Activated T-helper 1 cell treated with anti-CD3 and anti-CD28 coated beads, Interleukin-12 subunit alpha, Interleukin-12 subunit beta, Interleukin-2, Interleukin-4 antibody, amounts not matched to agents 30 ng/mL and 10 ng/mL and 1 ng/mL, durations not matched to agents 14 hours and 24 hours and 36 hours (primary cell): ENCODE data around the gene SREBF2. TPM values are rescaled to one million over a fixed set of nuclear protein-coding genes. Genes with fewer than 3 reads are reported as not detected.
"Not testable (repeated sequence)": the region's sequence is repeated elsewhere in the genome, so short reads cannot be mapped to it uniquely, and the experiment has no call there.

Source experiments
- DNase-seq: peaks from one replicate; pipeline ENCODE4 v3.0.0; 2021; ENCODE audit warnings: low spot score
- H3K27ac Mint-ChIP-seq: one replicate; pipeline ENCODE4 v1.8.0; 2021; ENCODE audit warnings: mild to moderate bottlenecking, mixed read lengths
- H3K27me3 Mint-ChIP-seq: one replicate; pipeline ENCODE4 v1.8.0; 2022; ENCODE audit warnings: mild to moderate bottlenecking, moderate library complexity, mixed read lengths; ENCODE audit not compliant: insufficient read depth
- H3K36me3 Mint-ChIP-seq: one replicate; pipeline ENCODE4 v1.8.0; 2021; ENCODE audit warnings: low read depth, mixed read lengths
- H3K4me1 Mint-ChIP-seq: one replicate; pipeline ENCODE4 v1.8.0; 2021; ENCODE audit warnings: low read depth, mixed read lengths
- H3K4me3 Mint-ChIP-seq: one replicate; pipeline ENCODE4 v1.8.0; 2021; ENCODE audit warnings: mild to moderate bottlenecking, moderate library complexity, mixed read lengths
- H3K9me3 Mint-ChIP-seq: one replicate; pipeline ENCODE4 v1.8.0; 2021; ENCODE audit warnings: mixed read lengths
- intact Hi-C: fragments of 100-400 bp; cut with micrococcal nuclease; formaldehyde crosslinking; loops from one replicate; pipeline ENCODE4 v1.15.1; 2024
- total RNA-seq: library from RNA; stranded (reverse); gene quantifications from 2 replicates; pipeline ENCODE4 v1.2.3, GENCODE V29; 2022

Gene SREBF2
- total RNA-seq, 1 donor from 2014 or later, result 245 TPM

GRCh38 chr22:41825376-41825775 is 7.5 kb upstream of the SREBF2 start:
- Mint-ChIP-seq H3K36me3 (peaks cover 40% of the 10 kb centered on the region), H3K27ac (peak overlapping the region; percentile 76), H3K27me3 (peaks cover 2% of the 10 kb centered on the region), H3K4me3 (no peak overlapping the region), H3K4me1 (peaks cover 48% of the 10 kb centered on the region), H3K9me3 (no peaks in the 10 kb centered on the region)
- no peak for DNase-seq
- intact Hi-C loops, result no loop called here

GRCh38 chr22:41826021-41826420 is 6.9 kb upstream of the SREBF2 start:
- H3K27ac Mint-ChIP-seq, result no peak overlapping the region

GRCh38 chr22:41826430-41827383 is 6.2 kb upstream of the SREBF2 start:
- H3K4me3 Mint-ChIP-seq, result no peak overlapping the region
- peaks cover 31% of the 10 kb centered on the region for H3K36me3 Mint-ChIP-seq
- intact Hi-C loops, result no loop called here
- peaks cover 2% of the 10 kb centered on the region for H3K27me3 Mint-ChIP-seq
- peaks cover 51% of the 10 kb centered on the region for H3K4me1 Mint-ChIP-seq
- H3K27ac Mint-ChIP-seq, result no peak overlapping the region
- no peak for DNase-seq
- no peaks in the 10 kb centered on the region for H3K9me3 Mint-ChIP-seq

More at GRCh38 chr22:41826021-41826420, 6.9 kb upstream of the SREBF2 start:
- H3K9me3 Mint-ChIP-seq, result no peaks in the 10 kb centered on the region
- no peak for DNase-seq
- H3K4me3 Mint-ChIP-seq, result no peak overlapping the region
- peaks cover 2% of the 10 kb centered on the region for H3K27me3 Mint-ChIP-seq
- peaks cover 48% of the 10 kb centered on the region for H3K4me1 Mint-ChIP-seq
- intact Hi-C loops, result no loop called here
- H3K36me3 Mint-ChIP-seq, result peaks cover 34% of the 10 kb centered on the region

GRCh38 chr22:41827671-41828070 is 5.2 kb upstream of the SREBF2 start:
- peak overlapping the region; percentile 14 for H3K27ac Mint-ChIP-seq
- intact Hi-C loops, result no loop called here

GRCh38 chr22:41828516-41828915 is 4.4 kb upstream of the SREBF2 start:
- peak overlapping the region; percentile 67 for H3K27ac Mint-ChIP-seq
- no peak overlapping the region for H3K4me3 Mint-ChIP-seq
- H3K4me1 Mint-ChIP-seq, result peaks cover 44% of the 10 kb centered on the region
- DNase-seq, result no peak
- intact Hi-C loops, result no loop called here
- peaks cover 22% of the 10 kb centered on the region for H3K36me3 Mint-ChIP-seq
- H3K27me3 Mint-ChIP-seq, result peaks cover 2% of the 10 kb centered on the region
- H3K9me3 Mint-ChIP-seq, result no peaks in the 10 kb centered on the region

More at GRCh38 chr22:41827671-41828070, 5.2 kb upstream of the SREBF2 start:
- H3K9me3 Mint-ChIP-seq, result no peaks in the 10 kb centered on the region
- H3K27me3 Mint-ChIP-seq, result peaks cover 2% of the 10 kb centered on the region
- H3K4me3 Mint-ChIP-seq, result no peak overlapping the region
- DNase-seq, result no peak
- H3K4me1 Mint-ChIP-seq, result peaks cover 51% of the 10 kb centered on the region
- peaks cover 25% of the 10 kb centered on the region for H3K36me3 Mint-ChIP-seq

DNA sequence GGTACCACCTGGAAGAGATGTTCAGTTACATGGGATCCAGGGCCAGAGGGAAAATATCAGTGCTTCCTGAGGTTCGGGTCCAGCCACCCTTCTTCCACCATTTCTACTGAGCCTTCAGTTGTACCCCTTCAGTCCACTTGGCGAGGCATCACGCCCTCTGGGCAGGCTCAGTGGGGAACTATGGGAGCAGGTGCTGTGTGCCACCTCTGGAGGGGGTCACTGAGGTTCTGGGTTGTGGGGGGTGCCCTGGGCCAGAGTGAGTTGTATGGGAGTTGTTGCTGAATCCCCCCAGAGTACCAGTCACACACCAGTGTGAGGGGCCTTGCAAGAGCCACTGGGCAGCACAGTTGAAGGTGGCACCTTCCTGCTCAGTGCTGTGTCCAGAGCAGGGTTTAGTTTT is 2.7 kb upstream of the SREBF2 start:
- intact Hi-C loops, result no loop called here
- Mint-ChIP-seq H3K27me3 (peaks cover 2% of the 10 kb centered on the region), H3K4me3 (no peak overlapping the region), H3K36me3 (peaks cover 24% of the 10 kb centered on the region), H3K9me3 (no peaks in the 10 kb centered on the region), H3K27ac (peak overlapping the region; percentile 44), H3K4me1 (peaks cover 46% of the 10 kb centered on the region)
- no peak for DNase-seq

GRCh38 chr22:41831383-41831782 is 1.5 kb upstream of the SREBF2 start:
- intact Hi-C loops, result no loop called here
- H3K4me3 Mint-ChIP-seq, result peak overlapping the region; percentile 91

DNA sequence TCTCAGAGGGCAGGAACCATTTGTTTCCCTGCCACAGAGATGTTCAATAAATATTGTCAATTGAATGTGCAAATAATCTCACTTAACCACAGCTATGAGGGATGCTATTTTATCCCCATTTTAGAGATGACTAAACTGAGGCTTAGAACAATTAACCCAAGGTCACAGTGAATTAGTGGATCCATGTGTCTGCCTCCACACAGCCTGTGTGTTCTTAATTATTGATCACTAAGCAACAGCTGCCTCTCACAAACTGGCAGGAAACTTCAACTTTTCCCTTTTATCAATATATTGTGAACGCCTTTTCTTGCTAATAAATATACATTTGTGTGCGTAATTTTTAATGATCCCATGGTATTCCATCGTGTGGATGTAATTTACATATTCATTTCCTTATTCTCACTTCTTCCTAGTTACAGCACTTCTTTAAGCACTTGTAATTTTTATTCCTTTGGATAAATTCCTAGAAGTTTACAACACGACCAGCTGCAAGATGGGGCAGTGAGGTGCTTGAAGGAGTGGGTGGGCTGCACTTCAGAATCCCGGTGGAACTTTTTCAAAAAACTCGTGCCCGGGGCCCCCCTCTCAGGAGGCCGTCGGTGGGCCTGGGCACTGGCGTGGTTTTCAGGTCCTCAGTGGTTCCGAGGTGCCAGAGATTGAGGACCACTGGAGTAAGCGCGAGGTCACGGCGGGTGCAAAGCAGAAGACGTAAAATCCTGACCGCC is 915 bp upstream of the SREBF2 start:
- Mint-ChIP-seq H3K9me3 (no peaks in the 10 kb centered on the region), H3K4me3 (peak overlapping the region; percentile 91), H3K27ac (peak overlapping the region; percentile 98), H3K27me3 (peaks cover 2% of the 10 kb centered on the region), H3K4me1 (peaks cover 56% of the 10 kb centered on the region), H3K36me3 (peaks cover 34% of the 10 kb centered on the region)
- DNase-seq, result no peak
- intact Hi-C loops, result loop anchor here (1.0 to 2.0 kb wide), 13 partner anchors 9 to 247 kb away; partner anchors contain the start of genes CCDC134, DESI1, NAGA and SMDT1

More at GRCh38 chr22:41831383-41831782, 1.5 kb upstream of the SREBF2 start:
- DNase-seq, result no peak
- Mint-ChIP-seq H3K27me3 (peaks cover 2% of the 10 kb centered on the region), H3K36me3 (peaks cover 28% of the 10 kb centered on the region), H3K9me3 (no peaks in the 10 kb centered on the region), H3K27ac (peak overlapping the region; percentile 98), H3K4me1 (peaks cover 54% of the 10 kb centered on the region)

GRCh38 chr22:41833369-41834004 is 582 bp downstream of the SREBF2 start:
- intact Hi-C loops, result loop anchor here (1.0 to 2.0 kb wide), 5 partner anchors 33 to 245 kb away; partner anchors contain the start of genes CCDC134, DESI1, NAGA and SMDT1
- peaks cover 51% of the 10 kb centered on the region for H3K4me1 Mint-ChIP-seq
- DNase-seq, result peak; percentile 61
- H3K27me3 Mint-ChIP-seq, result no peaks in the 10 kb centered on the region
- peak overlapping the region; percentile 89 for H3K27ac Mint-ChIP-seq
- peak overlapping the region; percentile 96 for H3K4me3 Mint-ChIP-seq
- H3K36me3 Mint-ChIP-seq, result peaks cover 42% of the 10 kb centered on the region
- H3K9me3 Mint-ChIP-seq, result no peaks in the 10 kb centered on the region

GRCh38 chr22:41834005-41834944 is 1.4 kb downstream of the SREBF2 start:
- Mint-ChIP-seq H3K36me3 (peaks cover 46% of the 10 kb centered on the region), H3K27me3 (no peaks in the 10 kb centered on the region), H3K9me3 (no peaks in the 10 kb centered on the region), H3K4me3 (peak overlapping the region; percentile 96), H3K4me1 (peaks cover 56% of the 10 kb centered on the region), H3K27ac (peak overlapping the region; percentile 89)
- intact Hi-C loops, result no loop called here
- DNase-seq, result no peak

- DNase-seq, H3K27ac Mint-ChIP-seq, H3K9me3 Mint-ChIP-seq, H3K27me3 Mint-ChIP-seq, intact Hi-C loops: not testable (repeated sequence)
- Mint-ChIP-seq H3K4me3 (peak overlapping the region; percentile 45), H3K4me1 (peaks cover 66% of the 10 kb centered on the region), H3K36me3 (peaks cover 52% of the 10 kb centered on the region)
Observed at GRCh38 chr22:41835462-41835861, 2.6 kb downstream of the SREBF2 start.

- H3K4me1 Mint-ChIP-seq, result peaks cover 72% of the 10 kb centered on the region
- H3K4me3 Mint-ChIP-seq, result peak overlapping the region; percentile 45
- peak overlapping the region; percentile 66 for H3K27ac Mint-ChIP-seq
- peaks cover 60% of the 10 kb centered on the region for H3K36me3 Mint-ChIP-seq
- no peaks in the 10 kb centered on the region for H3K9me3 Mint-ChIP-seq
- H3K27me3 Mint-ChIP-seq, result no peaks in the 10 kb centered on the region
- intact Hi-C loops, result no loop called here
- no peak for DNase-seq
Observed at GRCh38 chr22:41836551-41836950, 3.6 kb downstream of the SREBF2 start.
